ENCODE measurements around the gene CATSPERE.

GRCh38 chr1:244647819-244648218, 186.7 kb downstream of the CATSPERE start:
- TF ChIP-seq SUZ12 (IDR thresholded peaks at IDR 0.05), result no peak
- TF ChIP-seq FOXM1 (IDR thresholded peaks at IDR 0.05; ENCODE audit: borderline replicate concordance), result no peak
- no peak for TF ChIP-seq NFRKB (IDR thresholded peaks at IDR 0.05)
- TF ChIP-seq SP1 (IDR thresholded peaks at IDR 0.05), result no peak
- TF ChIP-seq FOXA1 (IDR thresholded peaks at IDR 0.05), result no peak
- TF ChIP-seq HDGF (IDR thresholded peaks at IDR 0.05; ENCODE audit: borderline replicate concordance), result no peak
- no peak for TF ChIP-seq LEF1 (IDR thresholded peaks at IDR 0.05; ENCODE audit: borderline replicate concordance)

Measured in HEK293T (cell line).